Neuronal stem cell (in vitro differentiated cells): ENCODE data around the gene ATRN.
A peak's percentile ranks its signal among the peaks of the same experiment; 100 is the strongest.

Experiments
- DNase-seq: peaks from one replicate; pipeline ENCODE4 v3.0.0-alpha.2; 2013; ENCODE audit warnings: low spot score
- H2AFZ ChIP-seq: one replicate; pipeline ENCODE4 v1.6.1; 2013; ENCODE audit warnings: mild to moderate bottlenecking, low read length, inconsistent platforms
- H2AK5ac ChIP-seq: 2 replicates; pipeline ENCODE4 v1.6.1; 2013; ENCODE audit warnings: low read depth, mild to moderate bottlenecking, inconsistent platforms, low read length, moderate library complexity, mixed read lengths
- H2BK120ac ChIP-seq: 2 replicates; pipeline ENCODE4 v1.6.1; 2013; ENCODE audit warnings: low read depth, mild to moderate bottlenecking, inconsistent platforms, low read length, moderate library complexity, mixed read lengths
- H2BK12ac ChIP-seq: one replicate; pipeline ENCODE4 v1.6.1; 2013; ENCODE audit warnings: low read length, inconsistent platforms
- H2BK15ac ChIP-seq: 2 replicates; pipeline ENCODE4 v1.6.1; 2013; ENCODE audit warnings: mild to moderate bottlenecking, low read length, inconsistent platforms, mixed read lengths
- H2BK5ac ChIP-seq: one replicate; pipeline ENCODE4 v1.6.1; 2013; ENCODE audit warnings: inconsistent platforms, mild to moderate bottlenecking, low read length, moderate library complexity
- H3K14ac ChIP-seq: one replicate; pipeline ENCODE4 v1.6.1; 2013; ENCODE audit warnings: low read length, inconsistent platforms
- H3K18ac ChIP-seq: 2 replicates; pipeline ENCODE4 v1.6.1; 2013; ENCODE audit warnings: low read length, inconsistent platforms
- H3K23ac ChIP-seq: 2 replicates; pipeline ENCODE4 v1.6.1; 2013; ENCODE audit warnings: low read depth, mild to moderate bottlenecking, mixed read lengths, low read length, inconsistent platforms; ENCODE audit not compliant: poor library complexity
- H3K27ac ChIP-seq: replicated peaks from 3 replicates; pipeline ENCODE4 v1.5.1; 2013; ENCODE audit warnings: low read length, inconsistent platforms
- H3K27me3 ChIP-seq, 3 experiments: 2 replicates each; pipeline ENCODE4 v1.6.1; 2013; ENCODE audit warnings: low read length in 3 of 3, mild to moderate bottlenecking in 2 of 3, inconsistent platforms in 1 of 3, low read depth in 1 of 3, mixed read lengths in 1 of 3, moderate library complexity in 1 of 3; ENCODE audit not compliant: control insufficient read depth in 3 of 3, insufficient read depth in 3 of 3
- H3K36me3 ChIP-seq, 2 donors: replicated peaks in 1 of 2; 2 replicates each; pipeline ENCODE4 v1.6.1; 2013; ENCODE audit warnings: low read length in 2 of 2; ENCODE audit not compliant: control insufficient read depth in 2 of 2, insufficient read depth in 2 of 2
- H3K4ac ChIP-seq: 2 replicates; pipeline ENCODE4 v1.6.1; 2013; ENCODE audit warnings: inconsistent platforms, mild to moderate bottlenecking, low read length, moderate library complexity
- H3K4me1 ChIP-seq, 2 donors: 1 replicate in 1 of 2; 2 replicates in 1 of 2; pipeline ENCODE4 v1.6.1; 2013; ENCODE audit warnings: low read length in 2 of 2, low read depth in 1 of 2; ENCODE audit not compliant: control insufficient read depth in 2 of 2, insufficient read depth in 1 of 2
- H3K4me2 ChIP-seq: one replicate; pipeline ENCODE4 v1.6.1; 2013; ENCODE audit warnings: mild to moderate bottlenecking, low read length, inconsistent platforms; ENCODE audit not compliant: insufficient read depth, poor library complexity, severe bottlenecking
- H3K4me3 ChIP-seq, 2 donors: 2 replicates each; pipeline ENCODE4 v1.5.1; 2013; ENCODE audit warnings: low read length in 2 of 2, mild to moderate bottlenecking in 2 of 2, inconsistent platforms in 1 of 2, moderate library complexity in 1 of 2
- H3K79me1 ChIP-seq: one replicate; pipeline ENCODE4 v1.6.1; 2013; ENCODE audit warnings: low read depth, mild to moderate bottlenecking, inconsistent platforms, low read length, moderate library complexity
- H3K9ac ChIP-seq: one replicate; pipeline ENCODE4 v1.6.1; 2013; ENCODE audit warnings: mild to moderate bottlenecking, low read depth, low read length, inconsistent platforms; ENCODE audit not compliant: poor library complexity
- H3K9me3 ChIP-seq, 2 donors: replicated peaks in 1 of 2; 2 replicates each; pipeline versions ENCODE3 to v1.6.1; 2013; ENCODE audit warnings: low read length in 2 of 2, mild to moderate bottlenecking in 2 of 2, inconsistent platforms in 1 of 2, low read depth in 1 of 2, mixed read lengths in 1 of 2, moderate library complexity in 1 of 2; ENCODE audit not compliant: control insufficient read depth in 2 of 2, insufficient read depth in 1 of 2
- H4K8ac ChIP-seq: one replicate; pipeline ENCODE4 v1.6.1; 2013; ENCODE audit warnings: low read depth, mild to moderate bottlenecking, inconsistent platforms, low read length, moderate library complexity
- H4K91ac ChIP-seq: one replicate; pipeline ENCODE4 v1.6.1; 2013; ENCODE audit warnings: low read length, low read depth, mild to moderate bottlenecking, inconsistent platforms; ENCODE audit not compliant: poor library complexity
- WGBS, 2 donors: extraction: QIAGEN DNeasy Blood & Tissue Kit; methylation state at CpG; one replicate each; pipeline ENCODE4 v1.1.7; 2013; ENCODE audit warnings: missing lambda C conversion rate in 2 of 2, mixed read lengths in 1 of 2; ENCODE audit not compliant: insufficient read length in 2 of 2, insufficient replicate concordance in 1 of 2; ENCODE audit errors: extremely low coverage in 2 of 2; 5-methylcytosine and 5-hydroxymethylcytosine counted together

Gene ATRN

GRCh38 chr20:3679749-3680700 is 209.2 kb downstream of the ATRN start:
- Histone ChIP-seq H3K79me1 (peaks cover 3% of the 10 kb centered on the region), H3K4ac (no peak overlapping the region), H2BK12ac (no peak overlapping the region), H3K14ac (no peak overlapping the region), H3K4me1 (peaks cover 5 to 16% of the 10 kb centered on the region in 2 donors), H2AFZ (no peak overlapping the region), H3K27ac (no peak overlapping the region), H4K8ac (no peak overlapping the region), H3K23ac (no peak overlapping the region), H2BK15ac (no peak overlapping the region), H2BK120ac (no peak overlapping the region), H3K4me3 (no peak overlapping the region), H2AK5ac (peak overlapping the region; percentile 66), H3K4me2 (no peak overlapping the region), H4K91ac (no peak overlapping the region), H2BK5ac (no peak overlapping the region), H3K18ac (no peak overlapping the region), H3K36me3 (no peaks in the 10 kb centered on the region), H3K9ac (peak overlapping the region; percentile 12), H3K9me3 (no peaks in the 10 kb centered on the region), H3K27me3 (peaks cover 0 to 82% (median 18%) of the 10 kb centered on the region in 3 experiments)
- no CpG with 5 or more reads among the region's 18 CpGs for whole genome bisulfite sequencing, 2 donors
- DNase-seq, result no peak

GRCh38 chr20:3680701-3681351 is 210.0 kb downstream of the ATRN start:
- Histone ChIP-seq H2AK5ac (no peak overlapping the region), H3K9ac (no peak overlapping the region), H3K4me2 (no peak overlapping the region), H4K8ac (no peak overlapping the region), H2BK5ac (no peak overlapping the region), H3K18ac (peak overlapping the region; percentile 58), H3K23ac (no peak overlapping the region), H3K79me1 (peaks cover 3% of the 10 kb centered on the region), H2BK120ac (no peak overlapping the region), H3K9me3 (no peaks in the 10 kb centered on the region), H3K4me1 (peaks cover 5 to 16% of the 10 kb centered on the region in 2 donors), H4K91ac (peak overlapping the region; percentile 88), H3K36me3 (no peaks in the 10 kb centered on the region), H3K27me3 (peaks cover 0 to 83% (median 14%) of the 10 kb centered on the region in 3 experiments), H2BK15ac (no peak overlapping the region), H3K27ac (no peak overlapping the region), H2BK12ac (peak overlapping the region; percentile 51), H3K4me3 (no peak overlapping the region), H3K14ac (no peak overlapping the region), H3K4ac (no peak overlapping the region), H2AFZ (peak overlapping the region; percentile 88)
- no peak for DNase-seq
- WGBS, 2 donors, result no CpG with 5 or more reads among the region's 15 CpGs

GRCh38 chr20:3681352-3681930 is 210.6 kb downstream of the ATRN start:
- Histone ChIP-seq H3K4me3 (peak overlapping the region in 1 of 2 donors; percentile 60), H2AFZ (peak overlapping the region; percentile 88), H3K18ac (peak overlapping the region; percentile 99), H3K27ac (no peak overlapping the region), H2BK12ac (peak overlapping the region; percentile 53), H3K36me3 (no peaks in the 10 kb centered on the region), H3K9ac (peak overlapping the region; percentile 73), H3K27me3 (peaks cover 0 to 89% (median 11%) of the 10 kb centered on the region in 3 experiments), H3K4me2 (peak overlapping the region; percentile 98), H2BK120ac (peak overlapping the region; percentile 7), H4K91ac (no peak overlapping the region), H3K23ac (peak overlapping the region; percentile 66), H2BK15ac (peak overlapping the region; percentile 86), H3K79me1 (peaks cover 3% of the 10 kb centered on the region), H4K8ac (peak overlapping the region; percentile 49), H2BK5ac (no peak overlapping the region), H2AK5ac (peak overlapping the region; percentile 73), H3K4ac (no peak overlapping the region), H3K14ac (peak overlapping the region; percentile 98), H3K4me1 (peaks cover 5 to 16% of the 10 kb centered on the region in 2 donors), H3K9me3 (no peaks in the 10 kb centered on the region)
- no peak for DNase-seq
- WGBS, 2 donors, result no CpG with 5 or more reads among the region's 32 CpGs
